ENCODE results near the gene ADK. TPM values are rescaled to one million over a fixed set of nuclear protein-coding genes. Genes with fewer than 3 reads are reported as not detected.

ADK gene
- total RNA-seq, 1 experiment from 2014 or later = 26.8 TPM

- H3K36me3 Mint-ChIP-seq (ENCODE audit: insufficient read depth in 1 of 3, low read depth in 3 of 3) = peaks cover 50 to 92% (median 75%) of the 10 kb centered on the region in 3 experiments; a peak in 6 of 7 replicates
- Histone ChIP-seq H3K4ac (ENCODE audit: low read depth, low read length) (no peak overlapping the region), H3K9ac (ENCODE audit: extremely low read depth, insufficient read length, low read length) (no peak overlapping the region)
Observed at GRCh38 chr10:74118804-74119203, 32.2 kb upstream of the ADK start.

More at GRCh38 chr10:74118804-74119203, 32.2 kb upstream of the ADK start:
- Histone ChIP-seq H3K18ac (ENCODE audit: insufficient read length, low read depth, low read length) (no peak overlapping the region), H3K23ac (ENCODE audit: insufficient read length, low read depth, low read length) (no peak overlapping the region), H2AFZ (ENCODE audit: low read length) (no peak overlapping the region), H3K9me3 (ENCODE audit: control insufficient read depth, low read depth, low read length) (no peaks in the 10 kb centered on the region), H3K79me1 (ENCODE audit: insufficient read depth, low read depth, low read length, poor library complexity, severe bottlenecking) (no peaks in the 10 kb centered on the region), H3K23me2 (ENCODE audit: insufficient read length, low read depth, low read length, poor library complexity, severe bottlenecking) (no peaks in the 10 kb centered on the region), H3K56ac (ENCODE audit: insufficient read length, low read depth, low read length) (no peak overlapping the region), H3T11ph (ENCODE audit: low read length) (no peak overlapping the region), H2BK20ac (ENCODE audit: low read depth, low read length, poor library complexity, severe bottlenecking) (no peak overlapping the region), H3K27ac (ENCODE audit: insufficient read length, low read depth, low read length) (no peak overlapping the region), H3K4me2 (ENCODE audit: insufficient read depth, insufficient read length, low read length) (no peak overlapping the region), H2BK12ac (ENCODE audit: insufficient read length, low read depth, low read length) (no peak overlapping the region), H3K14ac (ENCODE audit: insufficient read depth, low read length) (no peak overlapping the region), H2BK5ac (ENCODE audit: insufficient read length, low read length) (no peak overlapping the region), H2AK5ac (ENCODE audit: insufficient read length, low read length) (no peak overlapping the region), H4K20me1 (ENCODE audit: control insufficient read depth, insufficient read depth, insufficient read length) (no peaks in the 10 kb centered on the region), H2BK120ac (ENCODE audit: low read depth, low read length, poor library complexity, severe bottlenecking) (no peak overlapping the region), H4K91ac (ENCODE audit: insufficient read length, low read depth, low read length) (no peak overlapping the region), H3K27me3 (ENCODE audit: insufficient read depth, low read length) (no peaks in the 10 kb centered on the region), H3K79me2 (ENCODE audit: insufficient read depth, low read length) (no peaks in the 10 kb centered on the region), H4K8ac (replicated peaks; ENCODE audit: insufficient read length, low read depth, low read length) (no peak overlapping the region), H2BK15ac (ENCODE audit: low read depth, low read length) (no peak overlapping the region), H3K4me1 (ENCODE audit: insufficient read depth, low read length) (no peaks in the 10 kb centered on the region), H4K5ac (ENCODE audit: insufficient read length, low read depth, low read length) (no peak overlapping the region)
- TF ChIP-seq, protein P1, sequence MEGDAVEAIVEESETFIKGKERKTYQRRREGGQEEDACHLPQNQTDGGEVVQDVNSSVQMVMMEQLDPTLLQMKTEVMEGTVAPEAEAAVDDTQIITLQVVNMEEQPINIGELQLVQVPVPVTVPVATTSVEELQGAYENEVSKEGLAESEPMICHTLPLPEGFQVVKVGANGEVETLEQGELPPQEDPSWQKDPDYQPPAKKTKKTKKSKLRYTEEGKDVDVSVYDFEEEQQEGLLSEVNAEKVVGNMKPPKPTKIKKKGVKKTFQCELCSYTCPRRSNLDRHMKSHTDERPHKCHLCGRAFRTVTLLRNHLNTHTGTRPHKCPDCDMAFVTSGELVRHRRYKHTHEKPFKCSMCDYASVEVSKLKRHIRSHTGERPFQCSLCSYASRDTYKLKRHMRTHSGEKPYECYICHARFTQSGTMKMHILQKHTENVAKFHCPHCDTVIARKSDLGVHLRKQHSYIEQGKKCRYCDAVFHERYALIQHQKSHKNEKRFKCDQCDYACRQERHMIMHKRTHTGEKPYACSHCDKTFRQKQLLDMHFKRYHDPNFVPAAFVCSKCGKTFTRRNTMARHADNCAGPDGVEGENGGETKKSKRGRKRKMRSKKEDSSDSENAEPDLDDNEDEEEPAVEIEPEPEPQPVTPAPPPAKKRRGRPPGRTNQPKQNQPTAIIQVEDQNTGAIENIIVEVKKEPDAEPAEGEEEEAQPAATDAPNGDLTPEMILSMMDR (conservative IDR thresholded peaks at IDR 0.05) = no peak
- WGBS (ENCODE audit: extremely low coverage, insufficient read length, low lambda C conversion rate) = no CpG with 5 or more reads among the region's 3 CpGs
- Mint-ChIP-seq H3K4me3 (no peak overlapping the region), H3K4me1 (no peaks in the 10 kb centered on the region), H3K9me3 (no peaks in the 10 kb centered on the region), H3K27me3 (ENCODE audit: low read depth) (peaks cover 2% of the 10 kb centered on the region; the same call in 1 of the 2 replicates), H3K27ac (peak overlapping the region in 2 of 3 experiments; percentile 71 to 79; a peak in 4 of 7 replicates)
- DNase-seq = no peak
